Measurements from ENCODE around the gene TMEM123. TPM values are rescaled to one million over a fixed set of nuclear protein-coding genes. Genes with fewer than 3 reads are reported as not detected.

TMEM123 gene
- total RNA-seq, 2 experiments from 2014 or later, result 490 to 493 TPM

- peak; percentile 51 for DNase-seq
- H3K36me3 Mint-ChIP-seq, result peaks cover 41% of the 10 kb centered on the region
- POLR2A ChIA-PET, result interaction anchor here (0.8 to 2.1 kb wide), 2 partner anchors 61 to 105 kb away, joined by 3 to 7 read pairs; no protein-coding TSS in a partner anchor
- no peaks in the 10 kb centered on the region for H3K27me3 Mint-ChIP-seq
- peak; percentile 65 for ATAC-seq (ENCODE audit: low read depth)
- peaks cover 2% of the 10 kb centered on the region for H3K9me3 Mint-ChIP-seq
- no peak overlapping the region for H3K4me3 Mint-ChIP-seq
- H3K4me1 Mint-ChIP-seq, result peaks cover 29% of the 10 kb centered on the region
- peak overlapping the region; percentile 42 for H3K27ac Mint-ChIP-seq
Observed at GRCh38 chr11:102390667-102391465, 61.7 kb downstream of the TMEM123 start.

- H3K4me1 Mint-ChIP-seq, result peaks cover 27% of the 10 kb centered on the region
- POLR2A ChIA-PET, result interaction anchor here (0.6 kb wide), 1 partner anchor 22 kb away, joined by 3 read pairs; no protein-coding TSS in a partner anchor
- ATAC-seq (ENCODE audit: low read depth) (no peak), DNase-seq (no peak)
- H3K27me3 Mint-ChIP-seq, result no peaks in the 10 kb centered on the region
- peaks cover 42% of the 10 kb centered on the region for H3K36me3 Mint-ChIP-seq
- H3K9me3 Mint-ChIP-seq, result peaks cover 2% of the 10 kb centered on the region
- H3K27ac Mint-ChIP-seq, result no peak overlapping the region
- no peak overlapping the region for H3K4me3 Mint-ChIP-seq
Observed at GRCh38 chr11:102389253-102389652, 63.3 kb downstream of the TMEM123 start.

GRCh38 chr11:102387043-102387781 is 65.4 kb downstream of the TMEM123 start:
- H3K4me1 Mint-ChIP-seq, result peaks cover 19% of the 10 kb centered on the region
- ATAC-seq (ENCODE audit: low read depth), result no peak
- no peak overlapping the region for H3K4me3 Mint-ChIP-seq
- H3K27me3 Mint-ChIP-seq, result no peaks in the 10 kb centered on the region
- no peak overlapping the region for H3K27ac Mint-ChIP-seq
- no peak for DNase-seq
- peaks cover 37% of the 10 kb centered on the region for H3K36me3 Mint-ChIP-seq
- peaks cover 2% of the 10 kb centered on the region for H3K9me3 Mint-ChIP-seq
- POLR2A ChIA-PET, result no interaction called here

DNA sequence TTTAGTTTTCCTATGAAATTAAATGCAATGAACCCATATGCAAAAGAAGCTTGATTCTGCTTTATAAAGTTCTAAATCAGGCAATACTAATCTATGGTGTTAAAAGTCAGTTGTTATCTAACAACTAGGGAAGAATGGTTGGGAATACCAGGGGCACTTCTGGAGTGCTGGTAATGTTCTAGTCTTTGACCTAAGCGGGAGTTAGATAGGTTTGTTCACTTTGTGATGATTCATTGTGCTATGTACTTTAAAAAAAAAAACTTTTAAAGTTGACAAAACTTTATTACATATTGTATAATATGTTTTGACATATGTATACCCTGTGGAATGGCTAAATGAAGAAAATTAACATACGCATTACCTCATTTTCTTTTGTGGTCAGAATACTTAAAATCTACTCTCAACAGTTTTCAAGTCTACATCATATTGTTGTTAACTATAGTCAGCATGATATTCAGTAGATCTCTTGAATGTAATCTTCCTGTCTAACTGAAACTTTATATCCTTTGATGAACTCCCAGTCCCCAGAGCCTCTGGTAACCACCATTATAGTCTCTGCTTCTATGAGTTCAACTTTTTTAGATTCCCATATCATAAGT is 66.3 kb downstream of the TMEM123 start:
- ATAC-seq (ENCODE audit: low read depth) (peak; percentile 43), DNase-seq (no peak)
- Mint-ChIP-seq H3K27me3 (no peaks in the 10 kb centered on the region), H3K4me1 (peaks cover 19% of the 10 kb centered on the region), H3K9me3 (peaks cover 2% of the 10 kb centered on the region), H3K27ac (no peak overlapping the region), H3K4me3 (no peak overlapping the region), H3K36me3 (peaks cover 42% of the 10 kb centered on the region)
- POLR2A ChIA-PET, result no interaction called here

GRCh38 chr11:102385085-102386007 is 67.2 kb downstream of the TMEM123 start:
- no peaks in the 10 kb centered on the region for H3K27me3 Mint-ChIP-seq
- POLR2A ChIA-PET, result no interaction called here
- peaks cover 47% of the 10 kb centered on the region for H3K36me3 Mint-ChIP-seq
- no peak overlapping the region for H3K27ac Mint-ChIP-seq
- no peak for ATAC-seq (ENCODE audit: low read depth)
- no peak for DNase-seq
- H3K9me3 Mint-ChIP-seq, result peaks cover 2% of the 10 kb centered on the region
- peaks cover 14% of the 10 kb centered on the region for H3K4me1 Mint-ChIP-seq
- H3K4me3 Mint-ChIP-seq, result no peak overlapping the region

DNA sequence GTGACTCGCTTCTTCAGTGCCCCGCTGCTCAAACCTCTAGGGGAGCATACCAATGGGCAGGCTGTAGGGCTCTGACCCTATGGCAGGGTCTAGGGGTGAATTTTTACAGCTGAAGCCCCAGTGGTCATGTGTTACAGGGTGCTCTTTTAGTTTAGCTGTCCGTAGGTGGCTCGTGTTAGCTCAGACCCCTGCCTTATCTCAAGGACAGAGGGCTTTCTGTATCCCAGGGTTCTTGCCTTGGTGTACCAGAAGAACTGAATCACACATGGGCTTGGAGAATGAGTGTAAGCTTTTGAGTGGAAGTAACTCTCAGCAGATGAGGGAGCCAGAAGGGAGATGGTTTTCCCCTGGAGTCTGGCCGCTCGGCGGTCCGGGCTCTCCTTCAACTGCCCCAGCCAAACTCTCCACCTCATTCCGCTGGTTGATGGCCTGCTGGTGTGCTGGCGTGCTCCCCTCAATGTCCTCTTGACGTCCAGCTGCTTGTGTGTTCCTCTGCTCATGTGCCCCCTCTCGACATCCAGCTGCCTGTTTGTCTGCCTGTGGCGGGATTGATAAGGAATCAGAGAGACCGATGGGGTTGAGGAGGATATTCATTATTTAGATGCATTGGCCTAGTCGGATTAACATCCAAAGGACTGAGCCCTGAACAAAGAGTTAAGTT is 68.0 kb downstream of the TMEM123 start:
- H3K36me3 Mint-ChIP-seq, result peaks cover 50% of the 10 kb centered on the region
- peaks cover 12% of the 10 kb centered on the region for H3K4me1 Mint-ChIP-seq
- no peaks in the 10 kb centered on the region for H3K27me3 Mint-ChIP-seq
- H3K27ac Mint-ChIP-seq, result no peak overlapping the region
- POLR2A ChIA-PET, result no interaction called here
- no peak for ATAC-seq (ENCODE audit: low read depth)
- peaks cover 2% of the 10 kb centered on the region for H3K9me3 Mint-ChIP-seq
- no peak for DNase-seq
- no peak overlapping the region for H3K4me3 Mint-ChIP-seq

GRCh38 chr11:102383839-102384238 is 68.7 kb downstream of the TMEM123 start:
- POLR2A ChIA-PET, result no interaction called here
- H3K27ac Mint-ChIP-seq, result no peak overlapping the region
- H3K27me3 Mint-ChIP-seq, result no peaks in the 10 kb centered on the region
- H3K4me1 Mint-ChIP-seq, result peaks cover 10% of the 10 kb centered on the region
- ATAC-seq (ENCODE audit: low read depth), result no peak
- peaks cover 2% of the 10 kb centered on the region for H3K9me3 Mint-ChIP-seq
- H3K36me3 Mint-ChIP-seq, result peaks cover 49% of the 10 kb centered on the region
- no peak for DNase-seq
- H3K4me3 Mint-ChIP-seq, result no peak overlapping the region

GRCh38 chr11:102382384-102382783 is 70.2 kb downstream of the TMEM123 start:
- ATAC-seq (ENCODE audit: low read depth) (no peak), DNase-seq (no peak)
- Mint-ChIP-seq H3K27me3 (no peaks in the 10 kb centered on the region), H3K36me3 (peaks cover 47% of the 10 kb centered on the region), H3K9me3 (no peaks in the 10 kb centered on the region), H3K4me3 (no peak overlapping the region), H3K27ac (no peak overlapping the region), H3K4me1 (peaks cover 10% of the 10 kb centered on the region)
- POLR2A ChIA-PET, result no interaction called here

GRCh38 chr11:102378818-102379217 is 73.7 kb downstream of the TMEM123 start:
- H3K4me1 Mint-ChIP-seq, result peaks cover 4% of the 10 kb centered on the region
- H3K27me3 Mint-ChIP-seq, result no peaks in the 10 kb centered on the region
- POLR2A ChIA-PET, result no interaction called here
- H3K36me3 Mint-ChIP-seq, result peaks cover 43% of the 10 kb centered on the region
- no peak overlapping the region for H3K27ac Mint-ChIP-seq
- H3K9me3 Mint-ChIP-seq, result no peaks in the 10 kb centered on the region
- DNase-seq (no peak), ATAC-seq (ENCODE audit: low read depth) (no peak)
- H3K4me3 Mint-ChIP-seq, result no peak overlapping the region

DNA sequence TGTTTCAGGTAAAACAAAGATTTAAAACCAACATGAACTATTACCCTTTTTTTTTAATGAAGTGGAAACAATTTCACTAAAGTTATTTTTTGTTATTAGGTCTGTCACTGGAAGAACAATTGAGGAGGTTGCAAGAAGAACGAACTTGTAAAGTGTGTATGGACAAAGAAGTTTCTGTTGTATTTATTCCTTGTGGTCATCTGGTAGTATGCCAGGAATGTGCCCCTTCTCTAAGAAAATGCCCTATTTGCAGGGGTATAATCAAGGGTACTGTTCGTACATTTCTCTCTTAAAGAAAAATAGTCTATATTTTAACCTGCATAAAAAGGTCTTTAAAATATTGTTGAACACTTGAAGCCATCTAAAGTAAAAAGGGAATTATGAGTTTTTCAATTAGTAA is 74.7 kb downstream of the TMEM123 start:
- POLR2A ChIA-PET, result no interaction called here

DNA sequence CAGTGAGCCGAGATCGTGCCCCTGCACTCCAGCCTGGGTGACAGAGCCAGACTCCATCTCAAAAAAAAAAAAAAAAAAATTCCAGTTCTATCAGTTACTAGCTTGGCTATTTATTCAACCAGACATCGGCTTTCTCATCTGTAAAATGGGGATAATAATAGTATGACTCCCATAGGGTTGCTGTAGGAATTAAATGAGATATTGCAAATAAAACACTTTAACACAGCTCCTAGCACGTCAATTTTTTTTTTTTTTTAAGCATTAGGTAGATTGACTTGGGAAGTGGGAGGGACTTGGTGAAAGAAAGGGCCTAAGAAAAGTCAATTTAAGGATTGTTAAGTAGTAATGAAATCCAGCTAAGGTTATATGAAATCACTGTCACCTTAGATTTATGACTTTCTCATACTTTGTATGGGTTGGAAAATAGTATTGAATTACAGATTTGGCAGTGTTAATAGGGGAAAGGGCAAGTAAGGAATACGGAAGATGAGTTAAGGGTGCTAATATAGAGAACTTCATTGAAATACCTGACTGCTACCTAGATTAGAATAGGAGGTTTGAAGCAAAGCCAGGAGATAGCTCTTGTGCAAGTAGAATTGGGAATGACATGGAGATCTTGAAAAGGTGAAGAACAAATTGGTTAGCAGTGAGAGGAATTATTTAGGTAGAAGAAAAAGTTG is 76.7 kb downstream of the TMEM123 start:
- Mint-ChIP-seq H3K4me3 (no peak overlapping the region), H3K36me3 (peaks cover 45% of the 10 kb centered on the region), H3K27ac (peak overlapping the region; percentile 10), H3K27me3 (no peaks in the 10 kb centered on the region), H3K9me3 (no peaks in the 10 kb centered on the region), H3K4me1 (peaks cover 9% of the 10 kb centered on the region)
- POLR2A ChIA-PET, result interaction anchor here (1.2 kb wide), 1 partner anchor 19 kb away, joined by 6 read pairs; no protein-coding TSS in a partner anchor
- DNase-seq (no peak), ATAC-seq (ENCODE audit: low read depth) (no peak)

More for the DNA sequence above, 74.7 kb downstream of the TMEM123 start:
- Mint-ChIP-seq H3K9me3 (no peaks in the 10 kb centered on the region), H3K27me3 (no peaks in the 10 kb centered on the region), H3K4me1 (peaks cover 4% of the 10 kb centered on the region), H3K36me3 (peaks cover 45% of the 10 kb centered on the region), H3K4me3 (no peak overlapping the region), H3K27ac (no peak overlapping the region)
- ATAC-seq (ENCODE audit: low read depth), result no peak
- no peak for DNase-seq

Measured in activated naive CD8-positive, alpha-beta T cell treated with anti-CD3 and anti-CD28 coated beads, Interleukin-2, amount 10 ng/mL, durations not matched to agents 7 days and 5 days (primary cell).